ENCODE results near the gene IL17RB. TPM values are rescaled to one million over a fixed set of nuclear protein-coding genes. Genes with fewer than 3 reads are reported as not detected.

IL17RB gene
- total and polyA plus RNA-seq, 2 of the 8 experiments (the other 6 are each of a cell fraction or from before 2014, with no cell fraction given): 7.0 to 24.6 TPM

GRCh38 chr3:53817809-53818208, 28.6 kb upstream of the IL17RB start (continued):
- TF ChIP-seq CHD7 (IDR thresholded peaks at IDR 0.05; ENCODE audit: insufficient replicate concordance, low read length) (no peak), CBX5 (IDR thresholded peaks at IDR 0.05; ENCODE audit: low read depth, low read length) (no peak), CBX8 (IDR thresholded peaks at IDR 0.05; ENCODE audit: borderline replicate concordance, low read depth, low read length) (no peak), SRF (IDR thresholded peaks at IDR 0.05; ENCODE audit: low read depth, low read length) (no peak), SP2 (IDR thresholded peaks at IDR 0.05; ENCODE audit: low read length) (no peak)
